ENCODE data around the gene TAF1L.

- no peak for TF ChIP-seq CTCF (IDR thresholded peaks at IDR 0.05)
- TF ChIP-seq POLR2A (IDR thresholded peaks at IDR 0.05) = no peak
Measured at GRCh38 chr9:32622948-32623347, 12.5 kb downstream of the TAF1L start.
